Neuronal stem cell (in vitro differentiated cells): Measurements from ENCODE around the gene KDSR.

Experiments
- DNase-seq: peaks from one replicate; pipeline ENCODE4 v3.0.0-alpha.2; 2013; ENCODE audit warnings: low spot score
- H2AFZ ChIP-seq: one replicate; pipeline ENCODE4 v1.6.1; 2013; ENCODE audit warnings: mild to moderate bottlenecking, low read length, inconsistent platforms
- H2AK5ac ChIP-seq: 2 replicates; pipeline ENCODE4 v1.6.1; 2013; ENCODE audit warnings: low read depth, mild to moderate bottlenecking, inconsistent platforms, low read length, moderate library complexity, mixed read lengths
- H2BK120ac ChIP-seq: 2 replicates; pipeline ENCODE4 v1.6.1; 2013; ENCODE audit warnings: low read depth, mild to moderate bottlenecking, inconsistent platforms, low read length, moderate library complexity, mixed read lengths
- H2BK12ac ChIP-seq: one replicate; pipeline ENCODE4 v1.6.1; 2013; ENCODE audit warnings: low read length, inconsistent platforms
- H2BK15ac ChIP-seq: 2 replicates; pipeline ENCODE4 v1.6.1; 2013; ENCODE audit warnings: mild to moderate bottlenecking, low read length, inconsistent platforms, mixed read lengths
- H2BK5ac ChIP-seq: one replicate; pipeline ENCODE4 v1.6.1; 2013; ENCODE audit warnings: inconsistent platforms, mild to moderate bottlenecking, low read length, moderate library complexity
- H3K14ac ChIP-seq: one replicate; pipeline ENCODE4 v1.6.1; 2013; ENCODE audit warnings: low read length, inconsistent platforms
- H3K18ac ChIP-seq: 2 replicates; pipeline ENCODE4 v1.6.1; 2013; ENCODE audit warnings: low read length, inconsistent platforms
- H3K23ac ChIP-seq: 2 replicates; pipeline ENCODE4 v1.6.1; 2013; ENCODE audit warnings: low read depth, mild to moderate bottlenecking, mixed read lengths, low read length, inconsistent platforms; ENCODE audit not compliant: poor library complexity
- H3K27ac ChIP-seq: replicated peaks from 3 replicates; pipeline ENCODE4 v1.5.1; 2013; ENCODE audit warnings: low read length, inconsistent platforms
- H3K27me3 ChIP-seq, 3 experiments: 2 replicates each; pipeline ENCODE4 v1.6.1; 2013; ENCODE audit warnings: low read length in 3 of 3, mild to moderate bottlenecking in 2 of 3, inconsistent platforms in 1 of 3, low read depth in 1 of 3, mixed read lengths in 1 of 3, moderate library complexity in 1 of 3; ENCODE audit not compliant: control insufficient read depth in 3 of 3, insufficient read depth in 3 of 3
- H3K36me3 ChIP-seq, 2 donors: replicated peaks in 1 of 2; 2 replicates each; pipeline ENCODE4 v1.6.1; 2013; ENCODE audit warnings: low read length in 2 of 2; ENCODE audit not compliant: control insufficient read depth in 2 of 2, insufficient read depth in 2 of 2
- H3K4ac ChIP-seq: 2 replicates; pipeline ENCODE4 v1.6.1; 2013; ENCODE audit warnings: inconsistent platforms, mild to moderate bottlenecking, low read length, moderate library complexity
- H3K4me1 ChIP-seq, 2 donors: 1 replicate in 1 of 2; 2 replicates in 1 of 2; pipeline ENCODE4 v1.6.1; 2013; ENCODE audit warnings: low read length in 2 of 2, low read depth in 1 of 2; ENCODE audit not compliant: control insufficient read depth in 2 of 2, insufficient read depth in 1 of 2
- H3K4me2 ChIP-seq: one replicate; pipeline ENCODE4 v1.6.1; 2013; ENCODE audit warnings: mild to moderate bottlenecking, low read length, inconsistent platforms; ENCODE audit not compliant: insufficient read depth, poor library complexity, severe bottlenecking
- H3K4me3 ChIP-seq, 2 donors: 2 replicates each; pipeline ENCODE4 v1.5.1; 2013; ENCODE audit warnings: low read length in 2 of 2, mild to moderate bottlenecking in 2 of 2, inconsistent platforms in 1 of 2, moderate library complexity in 1 of 2
- H3K79me1 ChIP-seq: one replicate; pipeline ENCODE4 v1.6.1; 2013; ENCODE audit warnings: low read depth, mild to moderate bottlenecking, inconsistent platforms, low read length, moderate library complexity
- H3K9ac ChIP-seq: one replicate; pipeline ENCODE4 v1.6.1; 2013; ENCODE audit warnings: mild to moderate bottlenecking, low read depth, low read length, inconsistent platforms; ENCODE audit not compliant: poor library complexity
- H3K9me3 ChIP-seq, 2 donors: replicated peaks in 1 of 2; 2 replicates each; pipeline versions ENCODE3 to v1.6.1; 2013; ENCODE audit warnings: low read length in 2 of 2, mild to moderate bottlenecking in 2 of 2, inconsistent platforms in 1 of 2, low read depth in 1 of 2, mixed read lengths in 1 of 2, moderate library complexity in 1 of 2; ENCODE audit not compliant: control insufficient read depth in 2 of 2, insufficient read depth in 1 of 2
- H4K8ac ChIP-seq: one replicate; pipeline ENCODE4 v1.6.1; 2013; ENCODE audit warnings: low read depth, mild to moderate bottlenecking, inconsistent platforms, low read length, moderate library complexity
- H4K91ac ChIP-seq: one replicate; pipeline ENCODE4 v1.6.1; 2013; ENCODE audit warnings: low read length, low read depth, mild to moderate bottlenecking, inconsistent platforms; ENCODE audit not compliant: poor library complexity
- WGBS, 2 donors: extraction: QIAGEN DNeasy Blood & Tissue Kit; methylation state at CpG; one replicate each; pipeline ENCODE4 v1.1.7; 2013; ENCODE audit warnings: missing lambda C conversion rate in 2 of 2, mixed read lengths in 1 of 2; ENCODE audit not compliant: insufficient read length in 2 of 2, insufficient replicate concordance in 1 of 2; ENCODE audit errors: extremely low coverage in 2 of 2; 5-methylcytosine and 5-hydroxymethylcytosine counted together

The KDSR gene

DNA sequence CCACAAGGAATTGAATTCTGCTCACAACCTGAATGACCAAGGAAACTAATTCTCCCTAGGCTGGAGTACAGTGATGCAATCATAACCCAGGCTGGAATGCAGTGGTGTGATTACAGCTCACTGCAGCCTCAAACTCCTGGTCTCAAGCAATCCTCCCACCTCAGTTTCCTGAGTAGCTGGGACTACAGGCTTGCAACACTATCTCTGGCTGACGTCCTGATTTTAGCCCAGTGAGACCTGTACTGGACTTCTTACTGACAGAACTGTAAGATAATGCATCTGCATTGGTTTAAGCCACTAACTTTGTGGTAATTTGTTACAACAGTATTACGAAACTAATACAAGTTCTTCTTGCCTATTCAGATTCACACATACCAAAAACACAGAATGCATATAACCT is 9.5 kb upstream of the KDSR start:
- H3K27ac ChIP-seq, result no peak overlapping the region
- no CpG with 5 or more reads among the region's 2 CpGs for WGBS, 2 donors
- no peak overlapping the region for H3K4me3 ChIP-seq
- no peak overlapping the region for H2BK120ac ChIP-seq
- H3K36me3 ChIP-seq, result no peaks in the 10 kb centered on the region
- no peak overlapping the region for H4K91ac ChIP-seq
- H2BK5ac ChIP-seq, result no peak overlapping the region
- H3K18ac ChIP-seq, result no peak overlapping the region
- no peak overlapping the region for H2BK15ac ChIP-seq
- no peak overlapping the region for H3K14ac ChIP-seq
- no peak overlapping the region for H2BK12ac ChIP-seq
- no peak overlapping the region for H2AFZ ChIP-seq
- no peak for DNase-seq
- peaks cover 0 to 2% of the 10 kb centered on the region in 2 donors for H3K9me3 ChIP-seq
- H3K23ac ChIP-seq, result no peak overlapping the region
- no peaks in the 10 kb centered on the region for H3K4me1 ChIP-seq
- no peaks in the 10 kb centered on the region for H3K79me1 ChIP-seq
- peak overlapping the region; percentile 21 for H2AK5ac ChIP-seq
- no peaks in the 10 kb centered on the region for H3K27me3 ChIP-seq
- no peak overlapping the region for H3K9ac ChIP-seq
- no peak overlapping the region for H3K4ac ChIP-seq
- H4K8ac ChIP-seq, result no peak overlapping the region
- no peak overlapping the region for H3K4me2 ChIP-seq

DNA sequence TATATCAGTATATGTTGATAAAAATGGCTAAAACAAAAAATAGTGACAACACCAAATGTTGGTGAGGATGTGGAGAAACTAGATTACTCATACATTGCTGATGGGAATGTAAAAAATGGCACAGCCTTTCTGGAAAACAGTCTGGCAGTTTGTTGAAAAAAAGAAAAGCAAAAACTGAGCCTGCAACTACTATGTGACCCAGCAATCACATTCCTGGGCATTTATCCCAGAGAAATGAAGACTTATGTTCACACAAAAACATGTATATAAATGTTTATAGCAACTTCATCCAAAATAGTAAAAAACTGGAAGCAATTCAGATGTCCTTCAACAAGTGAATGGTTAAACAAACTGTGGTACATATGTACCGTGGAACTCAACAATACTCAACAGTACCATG is 7.5 kb upstream of the KDSR start:
- no peak overlapping the region for H2BK12ac ChIP-seq
- H3K9ac ChIP-seq, result no peak overlapping the region
- H2BK120ac ChIP-seq, result no peak overlapping the region
- H2BK5ac ChIP-seq, result no peak overlapping the region
- no peak overlapping the region for H2AFZ ChIP-seq
- no peak overlapping the region for H3K23ac ChIP-seq
- H3K27me3 ChIP-seq, result no peaks in the 10 kb centered on the region
- no peaks in the 10 kb centered on the region for H3K79me1 ChIP-seq
- WGBS, 2 donors, result no CpG with 5 or more reads among the region's 1 CpG
- no peak overlapping the region for H4K91ac ChIP-seq
- no peak overlapping the region for H4K8ac ChIP-seq
- H3K4me3 ChIP-seq, result no peak overlapping the region
- no peak overlapping the region for H2AK5ac ChIP-seq
- no peak for DNase-seq
- no peak overlapping the region for H2BK15ac ChIP-seq
- no peaks in the 10 kb centered on the region for H3K4me1 ChIP-seq
- peaks cover 0 to 2% of the 10 kb centered on the region in 2 donors for H3K9me3 ChIP-seq
- no peak overlapping the region for H3K4ac ChIP-seq
- no peak overlapping the region for H3K4me2 ChIP-seq
- no peak overlapping the region for H3K14ac ChIP-seq
- no peak overlapping the region for H3K18ac ChIP-seq
- H3K27ac ChIP-seq, result no peak overlapping the region
- no peaks in the 10 kb centered on the region for H3K36me3 ChIP-seq

DNA sequence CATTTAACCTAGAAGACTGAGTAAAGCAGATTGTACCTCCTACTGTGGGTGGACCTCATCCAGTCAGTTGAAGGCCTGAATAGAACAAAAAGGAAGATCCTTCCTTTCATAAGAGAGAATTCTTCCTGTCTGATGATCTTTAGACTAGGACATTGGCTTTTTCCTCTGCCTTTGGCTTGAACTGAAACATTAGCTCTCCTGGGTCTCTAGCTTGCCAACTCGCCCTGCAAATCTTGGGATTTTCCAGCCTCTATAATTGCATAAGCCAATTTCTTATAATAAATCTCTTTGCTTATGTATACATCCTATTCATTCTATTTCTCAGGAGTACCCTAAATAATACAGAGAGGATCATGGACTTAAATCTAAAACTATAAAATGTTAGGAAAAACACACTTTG is 6.2 kb upstream of the KDSR start:
- H3K9me3 ChIP-seq, result peaks cover 7 to 8% of the 10 kb centered on the region in 2 donors
- DNase-seq, result no peak
- no peak overlapping the region for H4K91ac ChIP-seq
- H2BK5ac ChIP-seq, result no peak overlapping the region
- H3K36me3 ChIP-seq, result no peaks in the 10 kb centered on the region
- no peak overlapping the region for H3K4me3 ChIP-seq
- H3K18ac ChIP-seq, result no peak overlapping the region
- H2AK5ac ChIP-seq, result no peak overlapping the region
- no peak overlapping the region for H2BK120ac ChIP-seq
- H2AFZ ChIP-seq, result no peak overlapping the region
- no CpG with 5 or more reads among the region's 1 CpG for WGBS, 2 donors
- no peaks in the 10 kb centered on the region for H3K27me3 ChIP-seq
- H3K79me1 ChIP-seq, result no peaks in the 10 kb centered on the region
- no peaks in the 10 kb centered on the region for H3K4me1 ChIP-seq
- no peak overlapping the region for H3K27ac ChIP-seq
- H3K23ac ChIP-seq, result no peak overlapping the region
- H2BK15ac ChIP-seq, result no peak overlapping the region
- H3K14ac ChIP-seq, result no peak overlapping the region
- no peak overlapping the region for H3K9ac ChIP-seq
- no peak overlapping the region for H4K8ac ChIP-seq
- H3K4ac ChIP-seq, result no peak overlapping the region
- H3K4me2 ChIP-seq, result no peak overlapping the region
- no peak overlapping the region for H2BK12ac ChIP-seq

DNA sequence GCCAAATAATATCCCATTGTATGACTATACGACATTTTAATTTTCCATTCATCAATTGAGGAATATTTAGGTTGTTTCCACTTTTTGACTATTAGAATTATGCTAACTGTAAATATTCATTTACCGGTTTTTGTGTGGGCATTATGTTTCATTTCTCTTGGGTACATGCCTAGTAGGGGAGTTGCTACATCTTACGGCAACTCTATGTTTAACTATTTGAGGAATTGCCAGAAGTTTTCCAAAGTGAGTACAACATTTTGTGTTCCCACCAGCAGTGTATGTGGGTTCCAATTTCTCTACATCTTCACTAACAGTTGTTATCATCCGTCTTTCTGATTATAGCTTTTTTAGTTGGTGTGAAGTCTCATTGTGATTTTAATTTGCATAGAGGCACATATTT is 1.6 kb upstream of the KDSR start:
- H3K18ac ChIP-seq, result no peak overlapping the region
- H3K4ac ChIP-seq, result no peak overlapping the region
- DNase-seq, result no peak
- H3K36me3 ChIP-seq, result peaks cover 0 to 6% of the 10 kb centered on the region in 2 donors
- peak overlapping the region in 1 of 2 donors; percentile 64 for H3K4me3 ChIP-seq
- H2AFZ ChIP-seq, result no peak overlapping the region
- H3K79me1 ChIP-seq, result peaks cover 2% of the 10 kb centered on the region
- H3K9me3 ChIP-seq, result peaks cover 6 to 7% of the 10 kb centered on the region in 2 donors
- H2AK5ac ChIP-seq, result no peak overlapping the region
- H2BK15ac ChIP-seq, result no peak overlapping the region
- no peak overlapping the region for H3K23ac ChIP-seq
- H3K27ac ChIP-seq, result no peak overlapping the region
- no peak overlapping the region for H3K4me2 ChIP-seq
- H3K14ac ChIP-seq, result no peak overlapping the region
- no peak overlapping the region for H2BK5ac ChIP-seq
- H2BK12ac ChIP-seq, result no peak overlapping the region
- H4K91ac ChIP-seq, result no peak overlapping the region
- no CpG with 5 or more reads among the region's 4 CpGs for WGBS, 2 donors
- no peak overlapping the region for H3K9ac ChIP-seq
- no peak overlapping the region for H4K8ac ChIP-seq
- H2BK120ac ChIP-seq, result no peak overlapping the region
- H3K27me3 ChIP-seq, result no peaks in the 10 kb centered on the region
- H3K4me1 ChIP-seq, result peaks cover 2 to 10% of the 10 kb centered on the region in 2 donors
